Activated CD4-positive, alpha-beta T cell treated with anti-CD3 and anti-CD28 coated beads for 4 hours (primary cell): ENCODE measurements around the gene GTF3C4.

Source experiments
- DNase-seq, 2 donors: peaks; one replicate each; pipeline ENCODE4 v3.0.0-alpha.2; 2020

The GTF3C4 gene

DNA sequence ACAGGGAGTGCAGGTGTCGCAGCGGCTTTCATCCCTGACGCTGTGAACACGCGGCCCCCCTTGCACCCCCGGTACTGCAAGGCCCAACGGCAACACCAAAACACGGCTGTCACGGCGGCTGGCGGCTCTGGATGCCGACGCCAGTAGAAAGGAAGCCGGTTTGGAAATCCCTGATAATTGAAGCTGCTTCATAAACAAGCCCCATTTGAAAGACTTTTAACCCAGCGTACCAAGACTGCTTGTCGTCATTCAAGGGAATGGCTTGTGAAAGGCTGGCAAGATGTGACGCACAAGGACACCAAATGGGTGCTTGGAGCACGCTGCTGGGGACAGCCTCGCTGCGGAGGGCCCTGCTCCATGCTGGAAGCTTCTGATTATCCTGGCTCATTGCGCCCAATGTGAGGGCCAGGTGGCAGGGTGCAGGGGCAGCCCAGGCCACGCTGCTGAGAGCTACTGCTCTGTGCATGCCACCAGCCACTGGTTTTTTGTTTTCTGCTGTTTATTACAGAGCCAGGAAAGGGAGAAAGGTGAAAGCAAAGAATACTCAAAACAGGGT, 63.1 kb downstream of the GTF3C4 start:
- no peak for DNase-seq

- no peak for DNase-seq
Observed at GRCh38 chr9:132739710-132740310, 69.5 kb downstream of the GTF3C4 start.

DNA sequence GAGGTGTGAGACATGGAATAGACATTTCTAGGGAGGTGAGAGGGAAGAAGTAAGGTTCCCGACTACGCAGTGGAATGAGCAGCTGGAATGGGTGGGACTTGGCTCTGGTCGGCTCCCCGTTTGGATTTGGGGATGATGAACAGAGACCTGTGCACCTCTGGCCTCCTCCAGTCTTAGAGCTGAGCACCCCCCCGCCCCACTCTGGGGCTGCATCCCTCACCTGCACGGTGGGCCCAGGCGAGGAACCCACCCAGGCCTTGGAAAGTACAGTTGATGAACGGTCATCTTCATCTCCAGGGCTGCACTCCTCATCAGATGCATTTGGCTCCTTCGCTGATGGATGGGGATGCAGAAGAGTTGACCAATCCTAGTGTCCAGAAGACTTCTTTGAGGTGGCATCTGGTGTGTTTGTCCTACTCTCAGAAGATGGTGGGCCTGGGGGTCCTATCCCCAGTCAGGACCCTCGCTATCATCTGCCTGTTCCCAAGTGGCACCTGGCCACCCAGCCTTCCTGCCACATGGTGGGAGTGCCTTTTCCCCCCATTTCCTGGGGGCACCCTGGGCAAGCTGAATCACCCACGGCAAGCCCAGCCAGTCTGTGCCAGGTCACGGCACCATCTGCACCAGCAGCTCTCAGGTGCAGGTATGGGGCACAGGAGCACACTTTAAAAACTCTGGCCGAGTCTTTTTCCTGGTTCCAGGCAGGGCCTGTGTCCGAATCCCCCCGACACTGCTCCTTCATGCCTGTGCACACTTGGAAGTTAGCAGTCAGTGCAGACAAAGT, 70.5 kb downstream of the GTF3C4 start:
- no peak for DNase-seq

DNA sequence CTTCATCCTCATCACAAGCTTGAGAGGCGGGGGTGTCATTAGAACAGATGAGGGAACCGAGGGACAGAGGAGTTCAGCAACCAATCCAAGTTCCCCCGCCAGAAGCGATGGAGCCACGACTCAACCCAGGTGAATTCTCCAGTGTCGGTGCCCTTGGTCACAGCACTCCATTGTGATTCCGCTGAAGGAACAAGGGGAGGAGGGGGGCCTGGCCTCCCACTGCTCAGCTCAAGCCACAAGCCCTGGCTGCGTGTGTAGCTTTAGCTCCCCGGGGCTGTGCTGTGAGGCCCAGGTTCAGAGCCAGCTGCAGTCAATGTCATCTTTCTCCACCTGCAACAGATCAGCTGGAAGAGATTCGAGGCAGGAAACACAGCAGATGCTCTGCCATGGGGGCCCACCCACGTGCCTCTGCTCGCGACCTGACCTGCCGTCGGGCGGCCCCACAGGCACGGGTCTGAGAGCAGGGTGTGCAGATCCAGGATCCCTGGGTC, 72.6 kb downstream of the GTF3C4 start:
- DNase-seq, result no peak

- DNase-seq, result no peak
Observed at GRCh38 chr9:132743931-132744479, 73.7 kb downstream of the GTF3C4 start.
